OCI-LY1 (cell line): ENCODE data around the gene LCN9.

Experiments used
- EZH2 ChIP-seq: fragments of 200-600 bp; sonication (generic), shearing (Covaris generic); IDR thresholded peaks from 2 replicates; pipeline ENCODE4 v1.8.0; 2017; ENCODE audit warnings: borderline replicate concordance, mixed run types, mild to moderate bottlenecking, antibody characterized with exemption, low read length, moderate library complexity, mixed read lengths
- TF ChIP-seq, protein P1 (sequence below): fragments of 200-600 bp; sonication (generic), shearing (Covaris generic); IDR thresholded peaks from 2 replicates; pipeline ENCODE4 v1.5.1; 2017; ENCODE audit warnings: mild to moderate bottlenecking, antibody characterized with exemption, low read length, moderate library complexity, mixed read lengths

DNA sequence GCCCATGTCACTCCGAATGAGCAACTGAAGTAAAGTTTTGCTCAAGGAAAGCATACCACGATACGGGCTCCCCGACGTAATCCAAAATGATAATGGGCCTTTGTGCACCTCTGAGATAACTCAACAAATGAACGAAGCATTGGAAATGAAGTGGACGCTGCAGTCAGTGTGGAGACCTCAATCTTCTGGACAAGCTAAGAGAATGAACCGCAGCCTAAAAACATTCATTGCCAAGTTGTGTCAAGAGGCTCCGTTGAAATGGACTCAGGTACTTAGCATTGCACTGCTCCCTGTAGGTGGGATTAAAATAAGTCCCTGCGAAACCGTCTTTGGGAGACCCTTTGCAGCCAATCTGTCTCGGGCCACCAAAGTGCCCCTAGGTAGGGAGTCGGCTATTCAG lies 3.9 kb upstream of the LCN9 start:
- TF ChIP-seq, protein P1, sequence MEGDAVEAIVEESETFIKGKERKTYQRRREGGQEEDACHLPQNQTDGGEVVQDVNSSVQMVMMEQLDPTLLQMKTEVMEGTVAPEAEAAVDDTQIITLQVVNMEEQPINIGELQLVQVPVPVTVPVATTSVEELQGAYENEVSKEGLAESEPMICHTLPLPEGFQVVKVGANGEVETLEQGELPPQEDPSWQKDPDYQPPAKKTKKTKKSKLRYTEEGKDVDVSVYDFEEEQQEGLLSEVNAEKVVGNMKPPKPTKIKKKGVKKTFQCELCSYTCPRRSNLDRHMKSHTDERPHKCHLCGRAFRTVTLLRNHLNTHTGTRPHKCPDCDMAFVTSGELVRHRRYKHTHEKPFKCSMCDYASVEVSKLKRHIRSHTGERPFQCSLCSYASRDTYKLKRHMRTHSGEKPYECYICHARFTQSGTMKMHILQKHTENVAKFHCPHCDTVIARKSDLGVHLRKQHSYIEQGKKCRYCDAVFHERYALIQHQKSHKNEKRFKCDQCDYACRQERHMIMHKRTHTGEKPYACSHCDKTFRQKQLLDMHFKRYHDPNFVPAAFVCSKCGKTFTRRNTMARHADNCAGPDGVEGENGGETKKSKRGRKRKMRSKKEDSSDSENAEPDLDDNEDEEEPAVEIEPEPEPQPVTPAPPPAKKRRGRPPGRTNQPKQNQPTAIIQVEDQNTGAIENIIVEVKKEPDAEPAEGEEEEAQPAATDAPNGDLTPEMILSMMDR = no peak
- no peak for TF ChIP-seq EZH2
